Lower leg skin (tissue), 3 donors: ENCODE results near the gene JPH3.

Experiments used
- POLR2A ChIP-seq, 2 donors: fragments of 450-650 bp; IDR thresholded peaks; one replicate each; pipeline ENCODE4 v1.6.1; 2016 to 2017; ENCODE audit warnings: antibody characterized with exemption in 2 of 2, mild to moderate bottlenecking in 1 of 2, moderate library complexity in 1 of 2
- TF ChIP-seq, protein P1 (sequence below), 3 donors: fragments of 450-650 bp; IDR thresholded peaks; one replicate each; pipeline ENCODE4 v1.5.1; 2016; ENCODE audit warnings: antibody characterized with exemption in 3 of 3, mild to moderate bottlenecking in 3 of 3, moderate library complexity in 2 of 3

DNA sequence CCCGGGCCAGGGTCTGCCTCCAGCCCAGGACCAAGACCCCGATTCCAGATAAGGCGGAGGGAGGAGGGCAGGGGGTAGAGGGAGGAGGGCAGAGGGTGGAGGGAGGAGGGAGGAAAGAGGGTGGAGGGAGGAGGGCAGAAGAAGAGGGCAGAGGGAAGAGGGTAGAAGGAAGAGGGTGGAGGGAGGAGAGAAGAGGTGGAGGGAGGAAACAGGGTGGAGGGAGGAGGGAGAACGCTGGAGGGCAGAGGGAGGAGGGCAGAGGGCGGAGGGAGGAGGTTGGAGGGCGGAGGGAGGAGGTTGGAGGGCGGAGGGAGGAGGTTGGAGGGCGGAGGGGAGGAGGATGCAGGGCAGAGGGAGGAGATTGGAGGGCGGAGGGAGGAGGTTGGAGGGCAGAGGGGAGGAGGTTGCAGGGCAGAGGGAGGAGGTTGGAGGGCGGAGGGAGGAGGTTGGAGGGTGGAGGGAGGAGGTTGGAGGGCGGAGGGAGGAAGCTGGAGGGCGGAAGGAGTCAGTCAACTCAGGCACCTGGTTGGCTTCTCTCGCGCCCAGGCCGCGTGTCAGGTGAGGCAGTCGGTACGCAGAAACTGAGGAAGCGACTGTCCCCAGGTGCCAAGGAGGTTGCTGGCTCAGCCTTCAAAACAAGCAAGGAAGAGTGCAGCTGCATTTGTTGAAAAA is 98.2 kb downstream of the JPH3 start:
- TF ChIP-seq POLR2A (IDR thresholded peaks at IDR 0.05), result no peak
- TF ChIP-seq, protein P1, sequence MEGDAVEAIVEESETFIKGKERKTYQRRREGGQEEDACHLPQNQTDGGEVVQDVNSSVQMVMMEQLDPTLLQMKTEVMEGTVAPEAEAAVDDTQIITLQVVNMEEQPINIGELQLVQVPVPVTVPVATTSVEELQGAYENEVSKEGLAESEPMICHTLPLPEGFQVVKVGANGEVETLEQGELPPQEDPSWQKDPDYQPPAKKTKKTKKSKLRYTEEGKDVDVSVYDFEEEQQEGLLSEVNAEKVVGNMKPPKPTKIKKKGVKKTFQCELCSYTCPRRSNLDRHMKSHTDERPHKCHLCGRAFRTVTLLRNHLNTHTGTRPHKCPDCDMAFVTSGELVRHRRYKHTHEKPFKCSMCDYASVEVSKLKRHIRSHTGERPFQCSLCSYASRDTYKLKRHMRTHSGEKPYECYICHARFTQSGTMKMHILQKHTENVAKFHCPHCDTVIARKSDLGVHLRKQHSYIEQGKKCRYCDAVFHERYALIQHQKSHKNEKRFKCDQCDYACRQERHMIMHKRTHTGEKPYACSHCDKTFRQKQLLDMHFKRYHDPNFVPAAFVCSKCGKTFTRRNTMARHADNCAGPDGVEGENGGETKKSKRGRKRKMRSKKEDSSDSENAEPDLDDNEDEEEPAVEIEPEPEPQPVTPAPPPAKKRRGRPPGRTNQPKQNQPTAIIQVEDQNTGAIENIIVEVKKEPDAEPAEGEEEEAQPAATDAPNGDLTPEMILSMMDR (IDR thresholded peaks at IDR 0.05), result no peak
